MM.1S (cell line): ENCODE measurements around the gene ECT2L.

Experiments used
- DNase-seq: peaks from one replicate; pipeline ENCODE4 v3.0.0-alpha.2; 2015
- H2AFZ ChIP-seq: fragments of 300-600 bp; sonication (generic); 2 replicates; pipeline ENCODE4 v1.6.0; 2016; ENCODE audit warnings: antibody characterized with exemption, low read length
- H3F3A ChIP-seq: fragments of 300-600 bp; sonication (generic); 2 replicates; pipeline ENCODE4 v1.6.1; 2016; ENCODE audit warnings: mild to moderate bottlenecking, antibody characterized with exemption, low read length, moderate library complexity, mixed read lengths; ENCODE audit not compliant: insufficient read depth
- H3K27ac ChIP-seq: fragments of 300-600 bp; sonication (generic); 2 replicates; pipeline ENCODE4 v1.5.1; 2016; ENCODE audit warnings: mild to moderate bottlenecking, low read length
- H3K27me3 ChIP-seq: fragments of 300-600 bp; sonication (generic); replicated peaks from 2 replicates; pipeline ENCODE4 v1.6.0; 2016; ENCODE audit warnings: low read length; ENCODE audit not compliant: insufficient read depth
- H3K36me3 ChIP-seq: fragments of 300-600 bp; sonication (generic); replicated peaks from 2 replicates; pipeline ENCODE4 v1.6.1; 2016; ENCODE audit warnings: mild to moderate bottlenecking, low read length, mixed read lengths; ENCODE audit not compliant: insufficient read depth
- H3K4me1 ChIP-seq: fragments of 300-600 bp; sonication (generic); 2 replicates; pipeline ENCODE4 v1.6.1; 2016; ENCODE audit warnings: low read length, mixed read lengths
- H3K4me2 ChIP-seq: fragments of 300-600 bp; sonication (generic); 2 replicates; pipeline ENCODE4 v1.6.0; 2016; ENCODE audit warnings: low read depth, low read length
- H3K4me3 ChIP-seq: fragments of 300-600 bp; sonication (generic); 2 replicates; pipeline ENCODE4 v1.5.1; 2016; ENCODE audit warnings: low read length, mixed read lengths
- H3K79me2 ChIP-seq: fragments of 300-600 bp; sonication (generic); 2 replicates; pipeline ENCODE4 v1.6.1; 2016; ENCODE audit warnings: mixed run types, low read length, mixed read lengths
- H3K9ac ChIP-seq: fragments of 300-600 bp; sonication (generic); 2 replicates; pipeline ENCODE4 v1.6.1; 2016; ENCODE audit warnings: low read length, mixed read lengths
- H3K9me2 ChIP-seq: fragments of 300-600 bp; sonication (generic); replicated peaks from 2 replicates; pipeline ENCODE4 v1.6.1; 2016; ENCODE audit warnings: mild to moderate bottlenecking, low read length, mixed read lengths; ENCODE audit not compliant: insufficient read depth
- H3K9me3 ChIP-seq: fragments of 300-600 bp; sonication (generic); replicated peaks from 2 replicates; pipeline ENCODE4 v1.6.1; 2016; ENCODE audit warnings: mild to moderate bottlenecking, low read length, mixed read lengths; ENCODE audit not compliant: insufficient read depth
- H4K20me1 ChIP-seq: fragments of 300-600 bp; sonication (generic); 2 replicates; pipeline ENCODE4 v1.6.1; 2016; ENCODE audit warnings: mild to moderate bottlenecking, low read length, moderate library complexity, mixed read lengths; ENCODE audit not compliant: insufficient read depth
- CTCF ChIP-seq: fragments of 300-600 bp; sonication (generic); IDR thresholded peaks from 2 replicates; pipeline ENCODE4 v1.5.1; 2016; ENCODE audit warnings: antibody characterized with exemption, low read length, mixed read lengths
- EZH2 ChIP-seq: fragments of 300-600 bp; sonication (generic); optimal IDR thresholded peaks from 2 replicates; pipeline ENCODE3; 2017; ENCODE audit warnings: low read depth, mild to moderate bottlenecking, antibody characterized with exemption, low read length, mixed read lengths
- EZH2phosphoT487 ChIP-seq: fragments of 300-600 bp; sonication (generic); IDR thresholded peaks from 2 replicates; pipeline ENCODE4 v1.6.1; 2018; ENCODE audit warnings: antibody characterized with exemption, low read length

The ECT2L gene

DNA sequence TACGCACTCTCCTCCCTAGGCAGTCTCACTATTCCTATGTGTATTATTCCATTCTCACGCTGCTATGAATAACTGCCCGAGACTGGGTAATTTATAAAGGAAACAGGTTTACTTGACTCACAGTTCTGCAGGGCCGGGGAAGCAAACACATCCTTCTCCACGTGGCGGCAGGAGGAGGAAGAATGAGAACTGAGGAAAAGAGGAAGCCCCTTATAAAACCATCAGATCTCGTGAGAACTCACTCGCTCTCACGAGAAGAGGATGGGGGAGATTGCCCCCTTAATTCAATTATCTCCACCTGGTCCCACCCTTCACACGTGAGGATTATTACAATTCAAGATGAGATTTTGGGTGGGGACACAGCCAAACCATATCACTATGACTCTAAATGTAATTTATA lies 61.9 kb downstream of the ECT2L start:
- no peaks in the 10 kb centered on the region for H3K36me3 ChIP-seq
- H3K4me2 ChIP-seq = no peak overlapping the region
- no peaks in the 10 kb centered on the region for H4K20me1 ChIP-seq
- H3F3A ChIP-seq = no peaks in the 10 kb centered on the region
- no peaks in the 10 kb centered on the region for H3K4me1 ChIP-seq
- no peak for DNase-seq
- H3K27me3 ChIP-seq = no peaks in the 10 kb centered on the region
- H3K9me3 ChIP-seq = no peaks in the 10 kb centered on the region
- no peak overlapping the region for H2AFZ ChIP-seq
- H3K79me2 ChIP-seq = no peaks in the 10 kb centered on the region
- H3K4me3 ChIP-seq = no peak overlapping the region
- H3K9ac ChIP-seq = no peak overlapping the region
- H3K27ac ChIP-seq = no peak overlapping the region
- no peak for TF ChIP-seq EZH2phosphoT487
- TF ChIP-seq CTCF = no peak
- TF ChIP-seq EZH2 = no peak
- no peaks in the 10 kb centered on the region for H3K9me2 ChIP-seq

DNA sequence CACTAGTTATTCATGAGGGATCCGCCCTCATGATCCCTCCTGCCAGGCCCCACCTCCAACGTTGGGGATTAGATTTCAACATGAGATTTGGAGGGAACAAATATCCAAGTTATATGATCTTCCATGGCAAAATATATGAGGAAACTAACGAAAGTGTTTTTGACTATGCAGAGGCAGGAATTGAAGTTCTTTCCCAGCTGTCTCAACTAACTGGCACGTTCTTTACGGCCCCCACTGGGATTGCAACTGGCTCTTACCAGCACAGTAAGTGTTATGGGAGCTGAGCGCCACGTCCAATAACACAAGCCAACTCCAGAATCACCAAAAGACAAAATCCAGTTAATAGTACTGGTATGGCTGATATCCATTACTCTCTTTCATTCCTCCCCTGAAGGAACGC lies 66.6 kb downstream of the ECT2L start:
- H3K27ac ChIP-seq = no peak overlapping the region
- H3K9me2 ChIP-seq = no peaks in the 10 kb centered on the region
- H2AFZ ChIP-seq = no peak overlapping the region
- H3K9ac ChIP-seq = no peak overlapping the region
- H3K79me2 ChIP-seq = no peaks in the 10 kb centered on the region
- H3K27me3 ChIP-seq = no peaks in the 10 kb centered on the region
- TF ChIP-seq EZH2 (no peak), EZH2phosphoT487 (no peak), CTCF (no peak)
- no peaks in the 10 kb centered on the region for H3K9me3 ChIP-seq
- no peaks in the 10 kb centered on the region for H3K4me1 ChIP-seq
- H3F3A ChIP-seq = no peaks in the 10 kb centered on the region
- no peaks in the 10 kb centered on the region for H4K20me1 ChIP-seq
- DNase-seq = no peak
- no peaks in the 10 kb centered on the region for H3K36me3 ChIP-seq
- no peak overlapping the region for H3K4me3 ChIP-seq
- no peak overlapping the region for H3K4me2 ChIP-seq

GRCh38 chr6:138863321-138863720 lies 67.4 kb downstream of the ECT2L start:
- no peaks in the 10 kb centered on the region for H3K79me2 ChIP-seq
- no peaks in the 10 kb centered on the region for H3K36me3 ChIP-seq
- no peak overlapping the region for H2AFZ ChIP-seq
- H3F3A ChIP-seq = no peaks in the 10 kb centered on the region
- no peaks in the 10 kb centered on the region for H3K27me3 ChIP-seq
- no peaks in the 10 kb centered on the region for H3K9me3 ChIP-seq
- TF ChIP-seq EZH2 = no peak
- no peak for TF ChIP-seq CTCF
- TF ChIP-seq EZH2phosphoT487 = no peak
- no peak for DNase-seq
- no peaks in the 10 kb centered on the region for H4K20me1 ChIP-seq
- H3K27ac ChIP-seq = no peak overlapping the region
- no peaks in the 10 kb centered on the region for H3K4me1 ChIP-seq
- H3K9ac ChIP-seq = no peak overlapping the region
- H3K4me3 ChIP-seq = no peak overlapping the region
- H3K9me2 ChIP-seq = no peaks in the 10 kb centered on the region
- H3K4me2 ChIP-seq = no peak overlapping the region
